Body of pancreas (tissue), 4 donors: ENCODE measurements around the gene ADAMTS17. TPM values are rescaled to one million over a fixed set of nuclear protein-coding genes. Genes with fewer than 3 reads are reported as not detected.
A peak's percentile ranks its signal among the peaks of the same experiment; 100 is the strongest.

Experiments
- ATAC-seq: fragments of 150-250 bp; one replicate; pipeline ENCODE4 v1.9.1; 2016
- DNase-seq, 4 donors: peaks; one replicate each; pipeline ENCODE4 v3.0.0-alpha.2; 2019
- H3K27ac ChIP-seq, 4 donors: fragments of 200-600 bp; sonication (generic); 1 replicate in 3 of 4; 2 replicates in 1 of 4; pipeline versions ENCODE4 v1.5.1 to v1.6.1; 2016 to 2019; ENCODE audit warnings: mild to moderate bottlenecking in 1 of 4, mixed read lengths in 1 of 4, moderate library complexity in 1 of 4
- H3K27me3 ChIP-seq, 2 donors: fragments of 200-600 bp; sonication (generic); one replicate each; pipeline ENCODE4 v1.6.0; 2016; ENCODE audit warnings: mild to moderate bottlenecking in 1 of 2
- H3K36me3 ChIP-seq, 2 donors: fragments of 200-600 bp; sonication (generic); replicated peaks in 1 of 2; 2 replicates each; pipeline ENCODE4 v1.5.1; 2016; ENCODE audit warnings: low read depth in 2 of 2; ENCODE audit not compliant: insufficient read depth in 1 of 2
- H3K4me1 ChIP-seq: fragments of 200-600 bp; sonication (generic); one replicate; pipeline ENCODE4 v1.6.0; 2016
- H3K4me3 ChIP-seq, 2 donors: fragments of 200-600 bp; sonication (generic); 1 replicate in 1 of 2; 2 replicates in 1 of 2; pipeline ENCODE4 v1.5.1; 2016 to 2019
- H3K9me3 ChIP-seq, 3 donors: fragments of 200-600 bp; sonication (generic); 1 replicate in 2 of 3; 2 replicates in 1 of 3; pipeline ENCODE4 v1.5.1; 2016
- CTCF ChIP-seq, 7 experiments: fragments of 450-650 bp in 4 of 7; fragments of 200-600 bp in 3 of 7; sonication (generic) in 3 of 7; IDR thresholded peaks; one replicate each; pipeline ENCODE4 v1.5.1; 2016 to 2019; ENCODE audit warnings: antibody characterized with exemption in 7 of 7
- POLR2A ChIP-seq, 3 donors: fragments of 450-650 bp; IDR thresholded peaks; one replicate each; pipeline ENCODE4 v1.6.1; 2016; ENCODE audit warnings: antibody characterized with exemption in 3 of 3, mild to moderate bottlenecking in 2 of 3
- WGBS, 2 donors: methylation state at CpG; one replicate each; pipeline ENCODE4 v1.1.5; 2017; 5-methylcytosine and 5-hydroxymethylcytosine counted together
- intact Hi-C: fragments of 100-400 bp; cut with DNase I; formaldehyde crosslinking; loops from one replicate; pipeline ENCODE4 v1.15.1; 2023
- total RNA-seq, 2 donors: library from RNA; depleted of rRNA; stranded (reverse); fragments of >200 nt; gene quantifications; one replicate each; pipeline ENCODE4 v1.1.0, GENCODE V29; 2016

The ADAMTS17 gene
- total RNA-seq, 2 donors from 2014 or later, result 24.6 to 26.0 TPM

GRCh38 chr15:100207053-100207452 lies 134.7 kb downstream of the ADAMTS17 start:
- intact Hi-C loops, result loop anchor here (10.0 kb wide), 1 partner anchor 128 kb away; no protein-coding TSS in a partner anchor
- TF ChIP-seq POLR2A (IDR thresholded peaks at IDR 0.05), result no peak
- peak in 4 of 7 experiments; percentile 12 to 48 (median 30) for TF ChIP-seq CTCF (IDR thresholded peaks at IDR 0.05)
- H3K4me3 ChIP-seq, result no peak overlapping the region
- WGBS, 2 donors, result 0 to 28% methylated on average over 2 of the region's 2 CpGs
- DNase-seq, result peak; percentile 46 to 76 (median 66)
- no peaks in the 10 kb centered on the region for H3K36me3 ChIP-seq
- H3K9me3 ChIP-seq, result no peaks in the 10 kb centered on the region
- H3K27me3 ChIP-seq, result no peaks in the 10 kb centered on the region
- peak; percentile 71 for ATAC-seq
- H3K4me1 ChIP-seq, result peaks cover 62% of the 10 kb centered on the region
- peak overlapping the region in 3 of 4 donors; percentile 9 to 46 (median 20) for H3K27ac ChIP-seq

- Histone ChIP-seq H3K4me3 (no peak overlapping the region), H3K4me1 (peaks cover 62% of the 10 kb centered on the region), H3K27me3 (no peaks in the 10 kb centered on the region), H3K36me3 (no peaks in the 10 kb centered on the region), H3K27ac (peak overlapping the region in 3 of 4 donors; percentile 9 to 46 (median 20)), H3K9me3 (no peaks in the 10 kb centered on the region)
- WGBS, 2 donors, result 35 to 37% methylated on average over 7 of the region's 7 CpGs
- intact Hi-C loops, result loop anchor here (10.0 kb wide), 1 partner anchor 128 kb away; no protein-coding TSS in a partner anchor
- TF ChIP-seq CTCF (IDR thresholded peaks at IDR 0.05), result no peak
- TF ChIP-seq POLR2A (IDR thresholded peaks at IDR 0.05), result no peak
- ATAC-seq (no peak), DNase-seq (no peak)
Measured at GRCh38 chr15:100206643-100207042, 135.1 kb downstream of the ADAMTS17 start.

- H3K4me3 ChIP-seq, result no peak overlapping the region
- ATAC-seq, result no peak
- no peaks in the 10 kb centered on the region for H3K9me3 ChIP-seq
- H3K4me1 ChIP-seq, result peaks cover 66% of the 10 kb centered on the region
- no peaks in the 10 kb centered on the region for H3K27me3 ChIP-seq
- 30 to 50% methylated on average over 12 to 16 of the region's 17 CpGs for WGBS, 2 donors
- no peaks in the 10 kb centered on the region for H3K36me3 ChIP-seq
- DNase-seq, result no peak
- TF ChIP-seq CTCF (IDR thresholded peaks at IDR 0.05) (no peak), POLR2A (IDR thresholded peaks at IDR 0.05) (no peak)
- intact Hi-C loops, result loop anchor here (10.0 kb wide), 1 partner anchor 129 kb away; no protein-coding TSS in a partner anchor
- H3K27ac ChIP-seq, result peak overlapping the region in 2 of 4 donors; percentile 14 to 36
Measured at GRCh38 chr15:100205549-100206295, 136.1 kb downstream of the ADAMTS17 start.

DNA sequence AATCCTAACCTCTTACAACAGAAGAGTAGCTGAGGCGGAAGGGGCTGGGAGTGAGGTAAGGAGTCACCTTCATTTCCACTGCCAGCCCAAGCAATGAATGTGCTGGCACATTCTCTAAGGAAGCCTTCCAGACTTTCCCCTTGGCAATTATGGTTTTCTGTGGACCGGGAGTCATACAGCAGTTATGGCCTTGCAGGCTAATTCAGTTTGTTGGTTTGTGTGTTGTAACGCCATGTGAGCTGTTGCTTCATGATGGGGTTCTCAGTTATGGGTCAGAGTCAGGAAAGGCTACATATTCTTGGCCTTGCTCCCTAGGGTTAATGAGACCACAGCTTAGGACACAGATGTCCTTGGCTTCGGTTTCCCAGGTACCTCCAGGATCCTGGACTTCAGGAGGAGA lies 137.0 kb downstream of the ADAMTS17 start:
- Histone ChIP-seq H3K4me3 (no peak overlapping the region), H3K27ac (peak overlapping the region in 2 of 4 donors; percentile 6 to 7), H3K36me3 (no peaks in the 10 kb centered on the region), H3K27me3 (no peaks in the 10 kb centered on the region), H3K4me1 (peaks cover 71% of the 10 kb centered on the region), H3K9me3 (no peaks in the 10 kb centered on the region)
- 63 to 71% methylated on average over 4 of the region's 4 CpGs for WGBS, 2 donors
- DNase-seq (no peak), ATAC-seq (no peak)
- intact Hi-C loops, result loop anchor here (10.0 kb wide), 1 partner anchor 130 kb away; no protein-coding TSS in a partner anchor
- TF ChIP-seq CTCF (IDR thresholded peaks at IDR 0.05) (no peak), POLR2A (IDR thresholded peaks at IDR 0.05) (no peak)
